GM18858 (cell line): ENCODE results near the gene CCDC83.

Experiments used
- ATAC-seq: cut with Tn5 transposase; IDR thresholded peaks from one replicate; pipeline ENCODE4 v1.9.1; 2021; ENCODE audit not compliant: unreplicated experiment

The CCDC83 gene

DNA sequence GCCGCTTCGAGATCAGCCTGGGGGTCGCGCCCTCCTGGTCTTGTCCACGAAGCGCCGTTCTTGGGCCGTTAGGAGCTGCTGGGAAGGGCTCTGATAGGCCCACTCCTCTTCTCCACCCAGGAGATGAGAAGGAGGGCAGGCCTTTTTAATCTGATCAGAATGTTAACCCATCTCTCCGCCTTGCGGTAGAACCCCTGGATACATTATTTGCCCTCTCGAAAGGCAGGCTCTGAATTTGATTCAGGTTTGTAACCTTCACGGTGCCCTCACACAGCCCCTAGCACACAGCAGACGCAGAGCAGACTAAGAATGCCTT lies at the start of gene CCDC83:
Gene CCDC83 (plus strand): TSS at position 43 of the 316 bp plus-strand sequence. CDS start 9,741 bp downstream, outside the sequence.
- no peak for ATAC-seq

DNA sequence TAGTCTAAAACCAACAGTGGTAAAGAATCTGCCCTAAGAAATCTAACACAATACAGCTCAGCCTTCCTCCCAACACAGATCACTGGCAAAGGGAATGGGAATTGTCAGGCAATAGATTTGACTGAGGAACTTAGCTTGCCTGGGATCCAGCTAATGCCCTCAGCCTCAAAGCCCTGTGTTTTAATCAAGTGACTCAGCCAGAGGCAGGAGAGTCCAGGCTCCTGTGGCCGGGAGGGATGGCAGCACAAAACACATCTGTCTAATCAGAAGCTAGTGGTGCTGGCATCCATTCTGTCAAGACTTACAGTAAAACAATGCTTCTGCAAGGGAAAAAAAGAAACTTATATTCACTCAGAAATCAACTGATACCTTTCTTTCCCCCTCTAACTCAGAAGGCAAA lies 49.8 kb upstream of the CCDC83 start:
- no peak for ATAC-seq

DNA sequence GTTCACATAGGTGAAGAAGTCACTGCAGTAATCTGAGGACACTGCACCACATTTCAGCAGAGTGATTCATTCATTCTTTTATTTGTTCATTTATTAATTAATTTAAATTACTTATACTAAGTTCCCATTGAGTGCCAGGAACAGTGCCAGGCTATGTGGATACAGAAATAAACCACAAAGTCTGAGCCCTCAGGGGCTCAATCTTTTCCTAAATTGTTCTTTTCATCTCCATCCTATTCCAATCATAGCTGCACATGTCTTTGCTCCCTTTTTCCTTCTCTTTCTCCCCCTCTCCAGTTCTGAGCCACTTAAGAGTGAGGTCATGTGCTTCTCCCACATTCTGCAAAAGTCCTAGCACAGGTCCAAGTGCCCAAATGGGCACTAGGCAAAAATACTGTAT lies 49.2 kb upstream of the CCDC83 start:
- no peak for ATAC-seq

DNA sequence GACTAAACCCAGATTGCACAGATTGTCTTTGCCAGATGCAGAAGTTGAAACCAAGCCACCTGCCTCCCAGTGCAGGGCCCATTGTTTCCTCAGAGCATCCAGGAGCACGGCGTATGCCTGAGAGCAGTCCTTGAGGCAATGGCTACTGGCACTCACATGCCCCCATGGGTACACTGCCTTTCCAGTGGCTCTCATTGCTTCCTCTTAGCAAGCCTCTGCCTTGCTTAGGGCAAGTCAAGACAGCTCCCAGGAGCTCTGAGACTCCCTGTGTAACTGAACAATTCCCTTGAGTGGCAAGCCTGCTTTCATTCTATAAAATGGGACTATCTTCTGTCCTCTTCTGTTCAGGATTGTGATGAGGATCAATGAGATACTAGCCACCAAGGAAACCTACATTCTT lies 48.3 kb upstream of the CCDC83 start:
- no peak for ATAC-seq

DNA sequence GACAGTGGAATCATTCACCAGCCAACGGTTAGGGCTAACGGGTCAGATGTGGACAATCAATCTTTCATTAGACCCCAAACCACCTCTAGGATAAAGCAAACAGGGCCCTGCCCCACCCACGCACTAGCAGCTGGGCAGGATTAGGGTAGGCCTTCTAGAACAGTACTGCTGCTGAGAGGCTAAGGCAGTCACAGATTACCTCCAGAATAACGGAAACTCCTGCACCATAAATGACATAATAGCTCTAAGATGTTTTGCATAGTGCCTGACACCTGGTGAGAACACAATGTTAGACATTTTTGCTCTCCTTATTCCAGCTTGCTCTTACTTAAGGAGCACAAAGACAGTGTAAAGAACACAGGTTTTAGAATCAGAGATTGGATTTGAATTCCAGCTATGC lies 46.0 kb upstream of the CCDC83 start:
- peak; percentile 42 for ATAC-seq

DNA sequence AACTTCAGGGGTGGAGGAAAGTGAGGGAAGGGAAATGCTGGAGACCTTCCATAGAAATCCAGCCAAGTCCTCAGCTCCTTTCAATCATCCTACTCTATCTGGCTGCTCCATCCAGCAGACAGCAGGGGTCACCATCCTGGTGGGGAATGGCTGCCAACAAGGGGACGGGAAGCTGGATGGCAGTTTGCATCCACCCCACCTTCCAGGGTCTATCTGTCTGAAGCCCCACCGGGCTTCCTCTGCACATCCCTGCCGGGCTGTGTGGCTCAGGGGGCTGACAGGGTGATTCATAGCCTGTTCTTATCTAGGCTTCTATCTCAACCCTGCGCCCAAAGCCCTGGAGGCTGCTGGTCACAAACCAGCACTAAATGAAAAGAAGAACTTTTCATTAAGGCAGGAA lies 45.3 kb upstream of the CCDC83 start:
- ATAC-seq: no peak

DNA sequence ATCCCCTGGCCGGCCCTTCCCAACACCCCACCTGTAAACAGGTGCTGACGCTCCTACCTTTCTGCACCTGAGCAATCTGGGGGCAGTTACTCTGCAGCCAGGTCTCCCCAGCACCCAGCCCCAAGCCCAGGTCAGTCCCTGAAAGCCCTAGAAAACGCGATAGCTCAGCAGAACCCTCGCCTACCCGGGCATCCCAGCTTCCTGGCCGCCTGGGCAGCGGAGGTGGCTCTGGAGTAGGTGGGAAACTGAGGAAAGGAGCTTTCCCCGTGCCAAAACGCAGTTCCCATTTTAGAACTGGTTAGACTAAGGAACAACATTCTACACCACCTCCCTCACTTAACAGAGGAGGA lies 44.7 kb upstream of the CCDC83 start:
- ATAC-seq: no peak

DNA sequence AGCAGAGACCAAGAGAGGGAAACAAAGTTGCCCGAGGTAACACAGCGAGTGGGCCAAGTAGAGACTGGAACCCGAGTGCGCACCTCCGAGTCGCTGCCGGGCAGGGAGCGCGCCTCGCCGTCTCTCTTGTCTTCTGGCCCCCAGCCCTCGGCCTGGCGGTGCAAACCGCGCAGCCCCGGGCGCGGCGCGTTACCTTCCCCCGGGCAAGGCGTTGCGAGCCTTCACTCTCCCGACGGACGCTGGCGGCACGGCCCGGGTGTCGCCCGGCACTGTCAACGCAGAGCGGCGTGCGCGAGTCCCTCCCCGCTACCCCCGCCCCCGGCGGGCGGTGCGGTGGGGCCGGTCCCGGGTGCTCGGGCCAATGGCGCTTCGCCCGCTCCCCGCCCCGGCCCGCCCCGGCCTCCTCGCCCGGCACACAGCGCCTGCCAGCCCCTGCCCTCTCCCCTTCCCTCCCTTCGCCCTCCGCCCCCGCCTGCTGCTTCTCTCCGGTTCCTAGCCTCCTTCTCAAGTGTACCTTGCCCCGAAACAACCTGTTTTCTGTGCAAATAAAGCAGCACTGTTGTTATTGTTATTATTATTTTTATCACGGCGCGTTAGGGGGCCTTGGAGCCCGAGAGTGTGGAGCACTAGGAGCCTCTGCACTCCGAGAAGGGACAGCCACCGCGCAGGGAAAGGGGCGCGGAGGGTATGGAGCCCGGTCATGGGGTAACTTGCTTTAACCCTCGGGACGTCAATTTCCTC lies 44.1 kb upstream of the CCDC83 start, which contains the start of gene SYTL2:
Gene SYTL2 (minus strand): TSS at position 271 of the 741 bp plus-strand sequence. CDS start 53,416 bp downstream, outside the sequence.
- ATAC-seq: peak; percentile 67

DNA sequence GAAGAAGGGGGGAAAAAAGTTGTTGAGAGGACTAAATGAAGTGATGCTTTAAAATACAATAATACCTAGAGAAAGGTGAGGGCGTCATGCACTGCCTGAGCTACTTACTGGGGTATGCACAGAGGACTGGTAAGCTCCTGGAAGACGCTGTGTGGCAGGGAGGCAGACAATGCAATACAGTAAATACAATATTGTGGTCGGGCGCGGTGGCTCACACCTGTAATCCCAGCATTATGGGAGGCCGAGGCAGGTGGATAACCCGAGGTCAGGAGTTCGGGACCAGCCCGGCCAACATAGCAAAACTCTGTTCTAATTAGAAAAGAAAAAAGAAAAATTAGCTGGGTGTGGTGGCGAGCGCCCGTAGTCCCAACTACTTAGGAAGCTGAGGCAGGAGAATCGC lies 43.6 kb upstream of the CCDC83 start:
- ATAC-seq: no peak

DNA sequence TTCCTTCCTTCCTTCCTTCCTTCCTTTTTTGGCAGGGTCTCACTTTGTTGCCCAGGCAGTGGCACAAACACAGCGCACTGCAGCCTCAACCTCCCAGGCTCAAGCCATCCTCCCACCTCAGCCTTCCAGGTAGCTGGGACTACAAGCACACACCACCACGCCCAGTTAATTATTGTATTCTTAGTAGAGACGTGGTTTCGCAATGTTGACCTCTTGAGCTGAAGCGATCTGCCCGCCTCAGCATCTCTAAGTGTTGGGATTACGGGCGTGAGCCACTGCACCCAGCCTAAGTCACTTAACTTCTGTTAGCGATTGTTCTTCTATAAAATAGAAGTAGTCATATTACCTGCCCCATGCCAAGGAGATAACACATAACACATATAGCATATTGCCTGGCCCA lies 41.5 kb upstream of the CCDC83 start:
- ATAC-seq: no peak

DNA sequence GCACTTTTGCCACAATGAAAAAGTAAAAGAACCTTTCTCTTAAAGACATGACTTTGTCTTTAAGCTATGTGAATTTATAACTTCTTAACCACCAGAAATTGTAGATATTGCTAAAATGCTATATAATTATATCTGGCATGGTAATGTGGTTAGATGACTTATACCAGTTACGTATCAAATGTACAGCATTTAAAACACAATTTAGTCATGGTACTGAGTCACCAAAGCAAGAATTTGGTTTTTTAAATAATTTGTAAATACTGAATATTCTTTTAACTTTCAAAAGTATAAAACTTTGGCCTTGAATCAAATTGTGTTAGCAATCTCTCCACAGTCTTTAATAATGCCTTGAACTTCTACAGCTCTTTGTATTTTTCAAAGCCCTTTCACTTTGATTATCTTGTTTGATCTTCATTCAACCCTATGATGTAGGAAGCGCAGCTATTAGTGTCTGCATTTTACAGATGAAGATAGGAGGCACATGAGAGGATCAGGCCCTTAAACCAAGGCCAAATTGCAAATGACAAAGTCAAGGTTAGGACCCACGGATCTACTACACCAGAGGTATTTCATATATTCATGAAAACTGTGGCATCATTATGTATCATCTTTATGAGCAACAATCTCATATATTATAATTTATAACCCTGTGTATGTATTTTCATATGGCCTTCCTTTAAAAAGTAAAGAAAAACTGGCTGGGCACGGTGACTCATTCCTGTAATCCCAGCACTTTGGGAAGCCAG lies 39.8 kb upstream of the CCDC83 start:
- no peak for ATAC-seq

DNA sequence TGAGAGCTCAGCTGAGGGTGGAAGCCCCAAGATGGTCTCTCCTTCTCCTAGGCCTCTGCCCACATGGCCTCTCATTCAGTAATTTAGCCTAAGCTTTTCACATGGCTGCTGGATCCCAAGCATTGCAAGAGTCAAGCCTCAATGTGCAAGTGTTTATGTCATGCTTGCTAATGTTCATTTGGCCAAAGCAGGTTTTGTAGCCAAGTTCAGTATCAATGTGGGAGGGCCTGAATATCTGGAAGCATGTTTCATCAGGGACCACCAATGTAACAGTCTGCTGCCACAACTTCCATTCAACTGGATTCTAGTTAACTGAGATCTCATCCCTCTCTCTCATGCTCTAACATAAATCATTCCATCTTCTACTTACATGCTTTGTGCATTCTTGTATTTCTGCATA lies 35.7 kb upstream of the CCDC83 start:
- ATAC-seq: no peak

DNA sequence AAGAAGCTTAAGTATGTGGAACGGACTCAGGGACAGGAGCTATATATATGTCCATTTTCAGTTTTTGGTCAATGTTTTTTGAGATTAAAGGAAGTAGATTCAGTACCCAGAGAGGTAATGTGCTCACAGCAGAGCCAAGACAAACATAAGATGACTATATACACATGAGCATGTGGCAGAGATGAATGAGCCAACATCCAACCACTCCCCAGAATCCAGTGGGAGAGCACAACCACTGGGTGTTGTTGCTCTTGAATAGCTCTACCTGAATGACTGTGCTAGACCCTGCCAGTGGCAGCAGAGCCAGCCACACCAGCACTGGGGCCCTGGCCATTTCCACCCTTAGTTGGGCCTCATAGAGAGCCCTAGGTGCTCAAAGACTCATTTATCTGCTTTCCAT lies 33.5 kb upstream of the CCDC83 start:
- no peak for ATAC-seq

DNA sequence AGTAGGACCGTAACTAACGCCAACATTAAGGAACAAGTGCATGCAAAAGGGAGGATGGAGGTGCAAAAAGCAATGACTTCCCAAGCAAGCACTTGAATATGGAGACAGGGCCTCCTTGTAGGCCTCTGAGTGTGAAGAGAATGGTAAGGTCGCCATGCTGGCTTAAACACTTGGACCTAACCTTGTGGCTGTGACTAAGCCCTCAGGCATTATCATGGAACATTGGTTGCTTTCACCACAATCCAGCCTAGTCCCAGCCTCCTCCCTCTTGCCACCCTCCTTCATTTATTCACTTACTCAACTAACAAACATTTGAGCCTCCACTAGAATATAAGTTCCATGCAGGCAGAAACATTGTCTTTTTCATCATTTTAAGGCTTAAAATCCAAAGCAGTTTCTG lies 32.4 kb upstream of the CCDC83 start:
- ATAC-seq: no peak

DNA sequence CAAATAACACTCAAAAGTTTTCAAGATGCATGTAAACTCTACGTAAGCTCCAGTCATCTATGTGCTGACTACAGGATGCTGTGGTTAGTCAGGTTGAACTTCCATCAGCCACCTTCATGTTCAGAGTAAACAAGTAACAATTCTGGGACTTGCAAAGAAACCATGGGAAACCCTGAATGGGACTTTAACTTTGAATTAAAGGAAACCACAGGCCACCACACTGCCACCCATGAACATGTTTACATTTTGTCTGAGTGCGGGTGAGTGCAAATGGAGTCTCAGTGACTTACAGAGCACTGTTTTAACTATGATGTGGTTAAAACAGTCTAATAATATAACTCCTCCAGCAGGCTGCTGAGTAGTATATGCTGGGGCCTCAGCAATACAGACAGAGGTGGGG lies 31.4 kb upstream of the CCDC83 start:
- ATAC-seq: no peak

DNA sequence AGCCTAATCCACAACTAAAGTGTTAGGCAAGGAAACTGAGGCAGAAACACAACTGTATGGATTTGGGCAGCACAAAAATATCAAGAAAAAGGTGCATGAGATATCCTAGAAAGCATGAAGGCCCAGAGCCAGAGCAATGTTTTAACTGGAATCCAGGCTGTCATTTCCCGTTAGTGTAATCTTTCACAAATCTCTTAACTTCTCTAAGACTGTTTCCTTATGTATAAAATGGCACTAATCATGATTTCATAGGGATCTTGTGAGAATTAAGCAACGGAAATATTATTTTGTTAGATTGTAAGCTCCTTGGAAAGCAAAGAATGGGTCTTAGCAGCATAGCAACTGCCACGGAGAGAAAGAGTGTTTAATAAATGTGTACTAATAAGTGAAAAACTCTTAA lies 29.6 kb upstream of the CCDC83 start:
- ATAC-seq: no peak

DNA sequence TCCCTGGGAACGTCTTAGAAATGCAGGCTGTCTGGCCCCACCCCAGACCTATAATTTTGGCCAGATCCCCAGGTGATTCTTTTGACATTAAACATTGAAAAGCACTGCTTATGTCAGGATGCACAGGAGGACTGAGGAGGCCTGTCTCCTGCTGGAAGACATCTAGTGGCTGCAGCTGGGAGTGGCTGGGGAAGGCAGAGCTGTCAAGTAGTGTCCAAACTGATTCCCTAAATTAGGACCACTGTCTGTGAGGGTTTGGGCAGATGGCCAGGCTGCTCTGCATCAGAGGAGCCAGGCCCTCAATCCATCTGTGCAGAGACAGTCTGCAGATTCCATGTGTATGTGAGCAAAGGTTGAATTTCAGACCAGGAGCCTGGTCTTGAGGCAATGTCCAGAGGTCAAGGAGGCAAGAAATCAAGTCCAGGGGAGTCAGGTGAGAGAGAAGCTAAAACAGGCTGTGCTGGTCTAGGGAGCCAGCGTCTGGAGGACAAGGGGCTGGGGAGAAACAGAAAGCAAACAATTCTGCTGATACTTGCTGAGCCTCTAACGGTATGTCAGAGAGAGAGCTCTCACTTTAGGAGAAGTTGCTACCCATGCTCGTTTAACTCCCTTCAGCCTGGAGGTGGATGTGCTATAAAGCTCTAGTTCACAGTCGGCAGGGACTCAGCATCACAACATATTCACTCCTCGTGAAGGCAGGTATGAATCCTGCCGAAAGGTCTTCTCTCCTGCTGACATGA lies 28.9 kb upstream of the CCDC83 start:
- ATAC-seq: no peak

DNA sequence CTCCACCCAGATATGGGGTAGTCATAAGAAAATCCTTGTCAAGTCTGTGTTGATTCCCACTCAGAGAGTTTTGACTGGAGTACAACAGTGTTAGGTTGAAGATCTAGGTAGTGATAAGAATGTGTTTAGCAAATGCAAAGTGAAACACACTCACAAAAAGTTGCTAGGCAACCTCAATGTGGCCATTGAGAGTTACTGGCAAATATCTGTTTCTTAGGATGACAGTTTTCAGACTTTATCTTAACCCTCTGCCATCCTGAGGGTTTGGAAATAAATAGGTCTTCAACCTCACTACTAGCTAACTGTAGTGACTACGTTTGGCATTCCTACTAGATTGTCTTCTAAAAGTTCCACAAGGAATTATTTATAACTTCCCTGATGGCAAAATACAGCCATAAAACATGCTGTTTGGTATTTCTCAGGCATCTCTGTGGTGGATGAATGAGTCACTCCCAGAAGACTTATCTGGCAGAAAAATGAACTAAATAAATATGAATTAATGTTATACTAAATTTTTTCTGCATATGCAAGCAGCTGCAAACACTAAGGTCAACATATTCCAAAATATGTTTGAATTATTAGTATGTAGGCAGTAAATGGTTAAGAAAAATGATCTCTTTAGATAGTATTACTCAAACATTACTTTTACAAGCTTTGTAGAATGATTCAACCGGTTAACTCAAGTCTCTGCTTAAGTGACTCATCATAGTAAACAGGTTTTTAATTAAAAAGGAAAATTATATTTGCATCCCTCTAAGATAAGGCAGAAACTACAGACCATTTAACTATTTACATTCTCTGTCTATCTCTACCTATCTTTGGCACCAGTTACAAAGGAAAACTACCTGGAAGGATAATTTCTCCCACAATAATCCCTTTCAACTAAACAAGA lies 27.2 kb upstream of the CCDC83 start:
- ATAC-seq: no peak

DNA sequence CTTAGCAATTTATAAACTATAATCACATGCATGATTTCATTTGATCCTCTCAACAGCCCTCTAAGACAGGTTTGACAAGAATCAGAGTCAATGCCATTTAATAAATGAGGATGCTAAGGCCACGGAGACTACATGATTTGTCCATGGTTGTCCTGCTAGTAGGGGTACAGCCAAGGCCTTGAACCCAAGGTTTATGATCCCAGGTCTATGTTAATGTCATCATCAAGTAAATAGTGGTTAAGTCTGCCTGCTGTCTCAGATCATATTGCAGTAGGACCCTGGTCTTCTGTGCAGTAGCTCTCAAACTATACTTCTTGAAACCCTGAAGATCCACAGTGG lies 26.6 kb upstream of the CCDC83 start:
- ATAC-seq: no peak

DNA sequence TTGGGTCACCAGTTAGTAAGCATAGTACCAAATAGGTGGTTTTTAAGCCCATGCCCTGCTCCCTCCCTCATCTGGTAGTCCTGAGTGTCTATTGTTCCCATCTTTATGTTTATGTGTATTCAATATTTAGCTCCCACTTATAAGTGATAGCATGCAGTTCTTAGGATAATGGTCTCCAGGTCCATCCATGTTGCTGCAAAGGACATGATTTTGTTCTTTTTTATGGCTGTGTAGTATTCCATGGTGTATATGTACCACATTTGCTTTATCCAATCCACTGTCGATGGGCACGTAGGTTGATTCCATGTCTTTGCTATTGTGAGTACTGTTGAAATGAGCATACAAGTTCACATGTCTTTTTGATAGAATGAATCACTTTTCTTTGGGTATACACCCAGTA lies 26.0 kb upstream of the CCDC83 start:
- no peak for ATAC-seq

DNA sequence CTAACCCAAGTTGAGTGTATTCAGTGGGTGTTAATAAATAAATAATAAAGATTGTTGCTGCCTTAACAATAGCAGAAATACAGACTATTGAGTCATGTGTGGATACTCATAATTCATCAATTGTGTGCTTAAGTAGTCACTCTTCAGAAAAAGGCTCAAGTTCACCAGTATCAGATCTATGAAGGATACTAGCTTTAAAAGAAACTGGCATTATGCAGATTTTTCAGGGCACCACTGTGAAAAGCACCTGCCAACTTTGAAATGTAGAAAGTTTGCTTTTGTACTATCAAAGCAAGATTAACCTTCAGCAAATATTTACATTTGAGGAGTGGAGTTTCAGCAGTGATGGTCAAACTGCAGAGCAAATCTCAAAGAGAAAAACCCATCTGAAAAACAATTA lies 24.1 kb upstream of the CCDC83 start:
- no peak for ATAC-seq
